ENCODE results near the gene PIEZO1.

DNA sequence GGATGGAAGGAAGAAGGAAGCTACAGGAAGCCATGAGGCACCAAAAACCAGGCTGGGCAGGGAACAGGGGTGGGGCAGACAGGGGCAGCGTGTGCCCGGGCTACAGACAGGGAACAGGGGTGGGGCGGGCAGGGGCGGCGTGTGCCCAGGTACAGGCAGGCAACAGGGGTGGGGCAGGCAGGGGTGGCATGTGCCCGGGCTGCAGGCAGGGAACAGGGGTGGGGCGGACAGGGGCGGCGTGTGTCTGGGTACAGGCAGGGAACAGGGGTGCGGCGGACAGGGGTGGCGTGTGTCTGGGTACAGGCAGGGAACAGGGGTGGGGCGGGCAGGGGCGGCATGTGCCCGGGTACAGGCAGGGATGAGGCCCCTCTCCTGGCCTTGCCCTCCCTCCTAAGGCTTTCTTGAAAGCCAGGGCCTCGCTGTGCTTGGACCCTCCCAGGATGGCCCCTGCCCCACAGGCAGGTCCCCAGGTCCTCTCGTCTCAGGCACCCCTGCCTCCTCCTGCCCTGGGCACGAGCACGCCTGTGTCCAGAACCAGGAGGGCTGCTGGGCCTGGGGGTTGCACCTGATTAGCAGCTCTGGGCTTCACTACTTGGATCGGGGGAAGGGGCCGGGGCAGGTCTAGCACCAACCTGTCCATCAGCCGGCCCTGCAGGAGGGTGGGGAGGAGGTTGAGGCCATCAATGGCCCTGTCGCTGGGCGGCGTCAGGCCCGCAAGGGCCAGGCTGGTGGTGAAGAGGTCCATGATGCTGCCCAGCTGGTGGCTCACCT, 41.2 kb upstream of the PIEZO1 start:
- TF ChIP-seq, protein P1, sequence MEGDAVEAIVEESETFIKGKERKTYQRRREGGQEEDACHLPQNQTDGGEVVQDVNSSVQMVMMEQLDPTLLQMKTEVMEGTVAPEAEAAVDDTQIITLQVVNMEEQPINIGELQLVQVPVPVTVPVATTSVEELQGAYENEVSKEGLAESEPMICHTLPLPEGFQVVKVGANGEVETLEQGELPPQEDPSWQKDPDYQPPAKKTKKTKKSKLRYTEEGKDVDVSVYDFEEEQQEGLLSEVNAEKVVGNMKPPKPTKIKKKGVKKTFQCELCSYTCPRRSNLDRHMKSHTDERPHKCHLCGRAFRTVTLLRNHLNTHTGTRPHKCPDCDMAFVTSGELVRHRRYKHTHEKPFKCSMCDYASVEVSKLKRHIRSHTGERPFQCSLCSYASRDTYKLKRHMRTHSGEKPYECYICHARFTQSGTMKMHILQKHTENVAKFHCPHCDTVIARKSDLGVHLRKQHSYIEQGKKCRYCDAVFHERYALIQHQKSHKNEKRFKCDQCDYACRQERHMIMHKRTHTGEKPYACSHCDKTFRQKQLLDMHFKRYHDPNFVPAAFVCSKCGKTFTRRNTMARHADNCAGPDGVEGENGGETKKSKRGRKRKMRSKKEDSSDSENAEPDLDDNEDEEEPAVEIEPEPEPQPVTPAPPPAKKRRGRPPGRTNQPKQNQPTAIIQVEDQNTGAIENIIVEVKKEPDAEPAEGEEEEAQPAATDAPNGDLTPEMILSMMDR (conservative IDR thresholded peaks at IDR 0.05), result no peak
- TF ChIP-seq ZFX (IDR thresholded peaks at IDR 0.05), result no peak

All from C4-2B (cell line).